ENCODE data around the gene COL27A1. TPM values are rescaled to one million over a fixed set of nuclear protein-coding genes. Genes with fewer than 3 reads are reported as not detected.
"Not testable (repeated sequence)": the region's sequence is repeated elsewhere in the genome, so short reads cannot be mapped to it uniquely, and the experiment has no call there.

The COL27A1 gene
- total RNA-seq, 1 experiment from 2014 or later: 17.6 TPM

DNA sequence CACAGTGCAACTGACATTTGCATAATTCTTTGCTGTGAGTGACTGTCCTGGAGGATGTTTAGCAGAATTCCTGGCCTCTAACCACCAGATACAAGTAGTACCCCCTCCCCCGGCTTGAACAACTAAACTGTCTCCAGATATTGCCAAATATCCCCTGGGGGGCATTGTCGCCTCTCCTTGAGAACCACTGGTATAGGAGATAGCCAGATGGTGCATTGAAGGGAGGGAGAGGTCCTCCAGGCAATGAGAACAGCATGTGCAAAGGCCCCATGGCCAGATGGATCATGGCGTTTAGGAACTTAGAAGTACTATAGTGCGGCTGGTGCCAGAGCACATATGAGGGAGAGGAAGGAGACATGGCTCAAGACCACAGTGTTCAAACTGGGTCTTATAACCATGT is 148.6 kb downstream of the COL27A1 start:
- no peak for DNase-seq (ENCODE audit: low spot score)

DNA sequence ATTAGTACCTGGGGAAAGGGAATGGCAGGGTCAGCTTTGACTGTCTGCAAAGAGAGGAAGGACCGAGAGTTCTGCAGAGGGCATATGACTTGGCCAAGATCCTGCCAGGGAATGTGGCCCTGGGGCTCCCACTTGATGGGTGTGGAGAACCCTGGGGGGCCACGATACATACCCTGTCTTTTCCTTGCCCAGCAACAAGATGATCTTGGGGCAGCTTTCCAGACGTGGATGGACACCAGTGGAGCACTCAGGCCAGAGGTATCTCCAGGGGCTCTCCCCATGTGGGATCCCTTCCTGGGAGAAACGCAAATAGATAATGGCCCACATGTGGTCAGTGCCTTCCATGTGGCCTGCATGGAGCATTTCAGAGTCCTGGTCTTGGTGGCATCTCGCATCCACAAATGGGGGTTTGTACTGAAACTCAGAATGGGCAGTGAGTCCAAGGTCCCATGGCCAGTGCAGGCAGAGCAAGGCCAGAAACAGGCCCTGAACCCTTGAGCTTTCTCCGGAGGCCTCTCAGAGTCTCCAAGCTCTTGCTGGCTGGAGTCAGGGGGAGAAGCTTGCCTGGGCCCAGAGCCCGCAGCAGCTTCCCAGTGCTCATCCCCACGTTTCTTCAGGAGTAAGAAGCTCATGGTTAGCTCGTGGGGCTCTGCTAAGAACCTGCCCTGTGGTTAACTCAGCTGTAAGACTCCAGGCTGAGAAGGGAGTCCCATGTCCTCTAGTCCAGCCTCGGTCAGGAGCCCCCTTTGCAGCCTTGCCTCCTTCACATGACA is 149.3 kb downstream of the COL27A1 start:
- DNase-seq (ENCODE audit: low spot score): no peak

DNA sequence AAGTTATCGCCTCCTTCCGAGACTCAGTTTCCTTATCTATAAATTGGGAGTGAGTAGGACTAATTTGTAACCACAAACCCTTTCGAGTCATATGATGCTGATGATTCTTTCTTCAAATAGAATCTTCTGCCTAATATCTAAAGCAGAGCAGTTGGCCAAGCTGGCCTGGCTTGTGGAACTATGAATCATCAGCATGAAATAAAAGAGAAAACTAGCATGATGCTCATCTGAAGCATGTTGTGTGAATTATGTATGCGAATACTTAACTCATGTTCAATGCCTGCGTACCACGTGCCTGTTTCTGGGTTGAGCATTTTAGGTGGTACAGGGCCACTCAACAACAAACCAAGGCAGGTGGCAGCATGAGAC is 152.5 kb downstream of the COL27A1 start:
- DNase-seq (ENCODE audit: low spot score): no peak

DNA sequence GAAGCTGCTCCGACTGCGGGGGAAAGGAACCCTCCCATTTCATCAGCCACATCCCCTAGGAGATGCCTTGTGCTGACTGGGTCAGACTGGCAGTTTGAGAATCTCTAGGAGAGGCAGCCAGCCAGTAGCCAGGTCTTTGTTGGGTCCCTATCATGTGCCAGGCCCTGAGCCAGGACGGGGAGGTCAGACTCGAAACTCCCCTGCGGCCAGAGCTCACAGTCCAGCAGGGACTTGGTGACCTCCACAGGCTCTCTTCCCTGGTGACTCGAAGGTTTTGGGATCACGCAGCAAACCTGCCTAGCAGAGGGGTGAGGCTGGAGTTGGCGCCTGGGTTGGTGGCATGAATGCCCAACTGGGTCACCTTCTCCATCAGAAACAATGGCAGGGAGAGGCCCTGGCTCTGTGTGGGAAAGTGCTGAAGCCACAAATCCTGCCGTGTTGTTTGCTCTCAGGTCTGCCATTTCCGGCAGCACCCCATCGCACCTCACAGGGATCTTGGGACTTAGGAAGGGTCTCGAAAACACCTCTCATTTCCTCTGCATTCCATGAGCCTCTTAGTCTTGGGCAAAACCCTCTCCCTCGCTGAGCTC is 153.1 kb downstream of the COL27A1 start:
- no peak for DNase-seq (ENCODE audit: low spot score)

DNA sequence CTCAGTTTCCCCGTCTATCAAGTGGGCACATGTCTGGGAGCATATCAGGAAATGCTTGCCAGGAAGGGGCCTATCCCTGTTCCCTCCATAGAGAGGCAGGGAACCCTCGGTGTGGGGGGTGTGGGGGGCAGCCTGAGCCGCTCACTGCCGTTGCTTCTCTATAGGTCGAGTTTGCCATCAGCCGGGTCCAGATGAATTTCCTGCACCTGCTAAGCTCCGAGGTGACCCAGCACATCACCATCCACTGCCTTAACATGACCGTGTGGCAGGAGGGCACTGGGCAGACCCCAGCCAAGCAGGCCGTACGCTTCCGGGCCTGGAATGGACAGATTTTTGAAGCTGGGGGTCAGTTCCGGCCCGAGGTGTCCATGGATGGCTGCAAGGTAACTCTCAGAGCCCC is 153.8 kb downstream of the COL27A1 start:
- DNase-seq (ENCODE audit: low spot score): no peak

DNA sequence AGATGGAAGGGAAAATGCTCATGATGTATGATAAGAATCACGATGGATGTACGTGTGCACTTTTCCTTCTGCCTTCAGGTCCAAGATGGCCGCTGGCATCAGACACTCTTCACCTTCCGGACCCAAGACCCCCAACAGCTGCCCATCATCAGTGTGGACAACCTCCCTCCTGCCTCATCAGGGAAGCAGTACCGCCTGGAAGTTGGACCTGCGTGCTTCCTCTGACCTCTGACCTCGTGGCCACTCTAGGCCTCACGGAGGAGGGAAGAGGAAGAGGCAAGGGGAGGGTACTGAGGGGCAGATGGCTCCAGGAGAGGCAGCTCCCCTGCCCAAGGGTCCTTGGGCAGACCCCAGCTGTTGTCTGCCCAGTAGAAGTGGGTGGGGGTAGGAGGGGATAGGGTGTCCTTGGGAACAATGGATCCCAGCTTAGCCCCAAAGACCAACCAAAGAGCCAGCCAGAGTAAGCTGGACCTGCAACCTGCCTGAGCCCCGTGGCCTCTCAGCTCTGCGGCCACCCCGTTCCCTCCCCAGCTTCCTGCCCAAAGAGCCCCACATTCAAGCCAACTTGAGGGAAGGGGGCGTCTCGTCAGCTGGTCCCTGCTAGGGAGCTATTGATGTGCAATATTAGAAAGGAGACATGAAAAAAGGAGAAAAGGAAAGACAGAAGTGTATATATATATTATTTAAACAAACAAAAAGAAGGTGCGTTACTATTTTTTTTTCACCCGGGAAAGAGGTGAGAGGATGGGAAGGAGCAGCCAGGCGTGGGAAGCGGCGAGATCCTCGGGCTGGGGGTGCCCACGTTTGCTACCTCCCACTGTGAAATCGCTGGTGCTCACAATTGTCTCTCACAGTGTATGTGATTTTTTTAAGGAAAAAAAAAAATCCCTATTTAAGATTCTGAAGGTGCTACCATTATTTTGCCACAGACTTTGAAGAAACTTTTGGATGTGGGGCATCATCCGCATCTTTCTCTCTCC is 155.4 kb downstream of the COL27A1 start:
- no peak for DNase-seq (ENCODE audit: low spot score)

DNA sequence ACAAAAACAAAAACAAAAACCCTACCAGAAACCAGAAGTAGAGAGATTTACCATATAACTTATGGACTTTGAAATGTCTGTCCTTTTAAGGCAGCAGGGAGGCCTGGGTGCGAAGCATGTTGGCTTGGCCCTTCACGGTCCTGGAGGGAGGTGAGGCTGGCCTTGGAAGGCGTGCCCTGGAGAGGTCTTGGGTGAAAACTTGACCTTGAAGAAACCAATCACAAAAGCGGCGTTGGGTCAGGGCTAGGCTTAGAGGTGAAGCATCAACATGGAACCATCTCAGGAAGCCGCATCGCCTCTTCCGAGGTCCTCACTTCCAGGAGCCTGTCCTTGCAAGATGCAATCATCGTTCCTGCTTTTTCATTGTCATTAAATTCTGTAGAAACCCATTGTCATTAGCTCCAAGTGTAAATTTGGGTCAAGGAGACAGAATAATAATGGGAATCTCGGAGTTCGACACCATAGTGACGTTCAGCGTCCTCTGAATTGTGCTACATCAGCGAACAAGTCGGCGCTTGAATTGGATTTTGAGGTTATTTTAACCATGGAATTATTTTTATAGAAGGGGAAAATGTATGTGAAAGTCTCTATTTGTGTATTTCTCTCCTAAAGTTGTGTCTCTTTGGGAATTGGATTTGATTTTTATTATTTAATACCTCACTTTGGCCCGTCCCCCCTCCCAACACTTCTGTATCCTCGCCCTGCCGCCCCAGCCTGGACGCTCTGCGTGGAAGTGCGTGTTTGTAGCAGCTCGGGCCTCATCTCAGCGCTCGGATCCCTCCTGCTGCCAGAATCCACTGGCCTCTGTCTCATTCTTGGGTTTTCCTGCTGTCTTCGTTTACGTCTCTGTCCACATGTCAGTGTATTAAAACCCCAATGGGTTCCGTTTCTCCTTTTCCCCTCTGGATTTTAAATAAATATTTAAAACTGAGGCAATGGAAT is 156.5 kb downstream of the COL27A1 start:
- no peak for DNase-seq (ENCODE audit: low spot score)

DNA sequence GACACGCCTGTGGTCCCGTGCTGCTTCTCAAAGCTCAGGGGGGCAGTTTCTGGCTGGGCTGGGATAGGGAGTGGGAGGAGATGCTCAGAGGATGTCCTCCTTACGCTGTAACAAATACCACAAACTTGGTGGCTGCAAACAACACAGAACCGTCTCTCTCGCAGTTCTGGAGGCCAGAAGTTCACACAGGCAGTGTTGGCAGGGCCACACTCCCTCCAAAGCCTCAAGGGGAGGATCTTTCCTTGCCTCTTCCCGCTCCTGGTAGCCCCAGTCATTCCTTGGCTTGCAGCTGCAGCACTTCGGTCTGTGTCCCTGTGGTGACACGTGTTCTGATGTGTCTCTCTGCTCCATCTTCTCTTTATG is 157.2 kb downstream of the COL27A1 start:
- no peak for DNase-seq (ENCODE audit: low spot score)

DNA sequence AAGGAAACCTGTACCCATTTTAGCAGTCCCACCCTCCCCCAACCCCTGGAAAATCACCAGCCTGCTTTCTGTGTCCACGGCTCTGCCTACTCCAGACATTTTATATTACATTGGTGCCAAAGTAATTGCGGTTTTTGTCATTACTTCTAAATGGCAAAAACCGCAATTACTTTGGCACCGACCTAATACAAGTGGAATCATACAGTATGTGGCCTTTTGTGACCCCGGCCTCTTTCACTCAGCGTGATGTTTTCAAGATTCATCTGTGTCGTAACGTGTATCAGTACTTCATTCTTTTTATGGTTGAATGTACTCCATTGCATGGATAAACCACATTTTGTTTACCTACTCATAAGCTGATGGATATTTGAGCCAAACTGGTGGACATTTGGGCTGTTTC is 157.8 kb downstream of the COL27A1 start:
- DNase-seq (ENCODE audit: low spot score): no peak

DNA sequence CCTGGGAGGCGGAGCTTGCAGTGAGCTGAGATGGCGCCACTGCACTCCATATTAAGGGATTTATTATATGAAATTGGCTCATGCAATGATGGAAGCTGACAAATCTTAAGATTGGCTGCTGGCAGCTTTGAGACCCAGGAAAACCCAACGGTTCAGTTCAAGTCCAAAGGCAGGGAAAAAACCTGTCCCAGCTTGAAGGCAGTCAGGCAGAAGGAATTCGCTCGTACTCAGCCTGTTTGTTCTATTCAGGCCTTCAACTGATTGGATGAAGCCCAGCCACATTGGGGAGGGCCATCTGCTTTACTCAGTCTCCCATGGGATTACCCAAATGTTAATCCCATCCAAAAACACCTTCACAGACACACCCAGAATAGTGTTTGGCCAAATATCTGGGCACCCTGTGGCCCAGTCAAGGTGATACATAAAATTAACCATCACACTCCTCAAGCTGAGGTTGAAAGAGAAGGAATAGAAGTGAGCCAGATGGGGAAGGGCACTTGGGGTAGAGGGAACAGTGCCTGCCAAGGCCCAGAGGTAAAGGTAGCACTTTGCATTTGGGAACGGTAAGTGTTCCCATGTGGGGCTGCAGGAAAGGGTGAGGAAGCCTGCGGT is 159.0 kb downstream of the COL27A1 start:
- DNase-seq (ENCODE audit: low spot score): no peak

DNA sequence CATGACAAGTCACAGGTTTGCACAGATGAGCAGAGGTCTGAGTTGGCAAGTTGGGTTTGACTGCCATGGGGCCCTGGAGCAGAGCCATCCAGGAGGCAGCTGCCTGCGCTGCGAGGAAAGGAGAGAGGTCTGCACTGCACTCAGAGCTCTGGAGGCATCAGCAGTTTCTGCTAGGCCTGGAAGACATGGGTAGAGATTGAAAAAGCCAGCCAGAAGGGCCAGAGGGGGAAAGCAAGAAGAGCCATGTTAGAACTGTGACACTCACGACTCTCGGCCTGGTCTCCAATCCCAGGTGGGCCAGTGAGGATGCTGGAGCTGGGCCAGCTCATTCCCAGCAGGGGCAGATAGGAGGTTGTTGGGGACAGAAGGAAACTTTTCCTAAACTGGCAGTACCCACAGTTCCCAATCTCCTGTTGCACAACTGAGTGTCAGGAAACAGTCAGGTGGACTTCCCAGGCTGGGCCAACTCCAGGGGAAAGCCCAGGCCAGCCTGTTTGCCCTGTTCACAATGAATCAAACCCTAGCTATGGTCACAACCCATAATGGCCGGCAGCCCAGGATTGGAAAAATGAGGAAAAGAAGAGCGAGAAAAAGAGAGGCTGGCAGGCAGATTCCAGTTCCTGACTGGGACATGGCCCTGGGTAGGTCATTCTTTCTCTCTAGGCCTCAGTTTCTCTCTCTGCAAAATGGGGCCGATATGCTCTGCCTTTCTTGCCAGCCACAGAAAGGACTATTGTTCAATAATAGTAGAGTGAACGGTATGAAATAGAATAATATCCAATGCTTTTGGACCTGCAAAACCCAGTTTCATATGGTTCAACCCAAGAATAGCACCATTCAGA is 159.8 kb downstream of the COL27A1 start:
- DNase-seq (ENCODE audit: low spot score): no peak

DNA sequence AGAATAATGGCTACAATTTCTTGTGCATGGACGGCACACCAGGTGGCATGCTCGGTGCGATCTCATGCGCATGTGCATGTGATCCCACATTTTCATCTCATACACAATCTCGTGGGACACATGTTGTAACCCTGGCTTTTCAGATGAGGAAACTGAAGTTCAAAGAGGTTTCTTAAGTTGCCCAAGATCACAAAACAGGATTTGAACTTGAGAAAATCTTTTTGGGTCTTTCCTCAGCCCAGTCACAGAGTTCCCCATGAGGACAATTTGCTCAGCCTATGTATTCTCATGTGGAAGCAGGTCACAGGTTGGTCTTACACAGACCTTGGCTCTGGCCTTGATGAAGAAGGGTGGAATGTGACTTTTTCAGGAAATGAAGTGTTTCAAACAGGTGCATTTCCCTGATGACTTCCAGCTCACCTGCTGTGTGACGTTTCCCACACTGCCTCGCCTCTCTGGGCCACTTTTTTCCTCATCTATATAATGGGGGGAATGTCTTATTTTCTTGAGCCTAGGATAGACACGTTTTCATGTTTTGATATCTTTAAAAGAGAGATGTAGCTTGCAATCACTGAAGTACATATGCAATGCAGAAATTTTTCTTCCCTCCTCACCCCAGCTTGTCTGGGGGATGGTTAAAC is 160.5 kb downstream of the COL27A1 start:
- no peak for DNase-seq (ENCODE audit: low spot score)

DNA sequence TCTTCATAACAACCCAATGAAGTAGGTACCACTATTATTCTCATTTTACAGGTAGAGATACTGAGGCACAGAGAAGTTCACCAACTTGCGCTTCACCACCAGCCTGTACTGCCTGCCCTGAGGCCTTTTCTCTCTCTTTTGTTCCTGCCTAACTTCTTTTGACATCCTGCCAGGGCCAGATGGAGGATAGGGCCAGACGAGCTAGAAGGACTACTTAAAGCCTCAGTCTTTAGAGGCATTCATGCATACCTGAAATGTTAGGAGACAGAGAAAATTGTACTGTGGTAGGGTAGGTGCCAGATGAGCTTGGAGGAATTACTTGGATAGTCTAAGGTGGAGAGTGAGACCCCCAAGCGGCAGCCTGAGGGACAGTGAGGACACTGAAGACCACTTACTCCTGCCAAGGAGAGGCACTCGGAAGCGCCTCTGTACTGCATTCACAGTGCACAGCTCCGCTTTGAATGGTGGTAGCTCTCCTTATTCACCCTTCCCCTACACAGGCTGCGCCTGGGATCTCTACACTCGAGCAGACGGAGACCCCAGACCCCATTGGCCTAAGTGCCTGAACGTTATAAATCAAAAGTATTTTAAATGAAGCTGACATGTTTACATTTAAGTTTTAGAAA is 161.4 kb downstream of the COL27A1 start:
- no peak for DNase-seq (ENCODE audit: low spot score)

DNA sequence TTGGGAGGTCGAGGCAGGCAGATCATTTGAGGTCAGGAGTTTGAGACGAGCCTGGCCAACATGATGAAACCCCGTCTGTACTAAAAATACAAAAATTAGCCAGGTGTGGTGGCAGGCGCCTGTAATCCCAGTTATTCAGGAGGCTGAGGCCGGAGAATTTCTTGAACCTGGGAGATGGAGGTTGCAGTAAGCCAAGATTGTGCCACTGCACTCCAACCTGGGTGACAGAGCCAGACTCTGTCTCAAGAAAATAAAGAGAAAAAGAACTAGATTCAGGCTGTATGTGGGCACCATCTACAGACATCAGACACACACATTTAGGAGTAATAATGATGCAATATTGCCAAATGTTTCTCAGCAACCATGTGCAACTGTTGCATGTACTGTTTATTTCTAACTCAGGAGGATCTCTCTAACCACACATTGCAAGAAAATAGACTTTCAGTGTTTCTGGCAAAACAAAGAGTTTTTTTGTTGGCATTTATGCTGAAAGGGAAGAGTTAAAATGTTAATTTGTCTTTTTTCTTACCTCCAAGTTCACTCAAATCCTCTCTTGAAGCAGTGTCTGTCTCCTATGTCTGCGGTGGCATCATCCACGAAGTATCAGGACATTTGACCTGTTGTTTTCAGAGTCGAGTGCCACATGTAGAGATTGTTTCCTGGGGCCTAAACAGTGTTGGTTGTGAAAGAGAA is 162.5 kb downstream of the COL27A1 start:
- no peak for DNase-seq (ENCODE audit: low spot score)

DNA sequence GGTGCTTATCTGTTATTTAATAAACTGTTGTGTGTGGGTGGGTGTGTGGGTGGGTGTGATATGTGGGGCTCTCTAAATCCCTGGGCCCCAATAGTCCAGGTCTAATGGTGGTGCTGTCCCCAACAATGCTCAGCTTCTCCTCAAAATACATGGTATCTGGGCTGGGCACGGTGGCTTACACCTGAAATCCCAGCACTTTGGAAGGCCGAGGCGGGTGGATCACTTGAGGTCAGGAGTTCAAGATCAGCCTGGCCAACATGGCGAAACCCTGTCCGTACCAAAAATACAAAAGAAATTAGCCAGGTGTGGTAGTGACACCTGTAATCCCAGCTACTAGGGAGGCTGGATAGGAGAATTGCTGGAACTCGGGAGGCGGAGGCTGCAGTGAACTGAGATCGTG is 163.1 kb downstream of the COL27A1 start:
- no peak for DNase-seq (ENCODE audit: low spot score)

DNA sequence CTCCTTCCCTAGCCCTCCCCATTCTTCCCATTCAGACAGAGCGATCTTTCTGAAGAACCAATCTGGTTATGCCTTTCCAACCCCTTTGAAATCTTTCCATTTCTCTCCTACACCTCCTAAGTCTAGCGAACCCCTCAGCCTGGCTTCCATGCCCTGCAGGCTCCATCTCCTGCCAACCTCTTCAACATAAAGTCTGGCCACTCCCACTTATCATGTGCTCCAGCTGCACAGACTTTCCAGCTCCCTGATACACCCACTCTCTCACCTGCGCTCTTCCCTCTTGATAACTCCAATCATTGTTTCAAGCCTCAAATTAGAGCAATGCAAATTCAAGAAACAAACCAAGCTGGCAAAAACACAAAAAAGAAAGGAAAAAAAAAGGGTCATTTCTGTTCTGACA is 163.8 kb downstream of the COL27A1 start:
- no peak for DNase-seq (ENCODE audit: low spot score)

DNA sequence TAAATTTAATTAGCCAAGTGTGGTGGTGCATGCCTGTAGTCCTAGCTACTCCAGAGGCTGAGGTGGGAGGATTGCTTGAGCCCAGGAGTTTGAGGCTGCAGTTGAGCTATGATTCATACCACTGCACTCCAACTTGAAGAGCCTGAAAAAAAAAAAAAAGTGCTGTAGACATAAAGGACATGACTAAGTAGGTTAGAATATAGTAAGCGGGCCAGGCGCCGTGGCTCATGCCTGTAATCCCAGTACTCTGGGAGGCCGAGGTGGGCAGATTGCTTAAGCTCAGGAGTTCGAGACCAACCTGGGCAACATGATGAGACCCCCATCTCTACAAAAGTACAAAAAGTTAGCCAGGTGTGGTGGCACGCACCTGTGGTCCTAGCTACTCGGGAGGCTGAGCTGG is 165.4 kb downstream of the COL27A1 start:
- not testable (repeated sequence) for DNase-seq (ENCODE audit: low spot score)

DNA sequence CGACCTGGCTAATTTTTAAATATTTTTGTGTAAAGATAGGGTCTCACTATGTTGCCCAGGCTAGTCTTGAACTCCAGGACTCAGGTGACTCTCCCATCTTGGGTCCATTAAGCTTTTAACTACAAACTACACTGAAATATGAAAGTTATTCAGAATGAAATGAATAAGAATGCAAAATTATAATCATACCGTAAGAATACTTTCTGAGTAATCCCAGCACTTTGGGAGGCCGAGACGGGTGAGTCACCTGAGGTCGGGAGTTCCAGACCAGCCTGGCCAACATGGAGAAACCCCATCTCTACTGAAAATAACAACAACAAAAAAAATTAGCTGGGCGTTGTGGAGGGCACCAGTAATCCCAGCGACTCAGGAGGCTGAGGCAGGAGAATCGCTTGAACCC is 166.4 kb downstream of the COL27A1 start:
- no peak for DNase-seq (ENCODE audit: low spot score)
